GM21529 (cell line): ENCODE measurements around the gene ANKRD36.
"Not testable (repeated sequence)": the region's sequence is repeated elsewhere in the genome, so short reads cannot be mapped to it uniquely, and the experiment has no call there.

Experiments used
- ATAC-seq: cut with Tn5 transposase; IDR thresholded peaks from one replicate; pipeline ENCODE4 v1.9.1; 2021; ENCODE audit not compliant: unreplicated experiment

Gene ANKRD36

DNA sequence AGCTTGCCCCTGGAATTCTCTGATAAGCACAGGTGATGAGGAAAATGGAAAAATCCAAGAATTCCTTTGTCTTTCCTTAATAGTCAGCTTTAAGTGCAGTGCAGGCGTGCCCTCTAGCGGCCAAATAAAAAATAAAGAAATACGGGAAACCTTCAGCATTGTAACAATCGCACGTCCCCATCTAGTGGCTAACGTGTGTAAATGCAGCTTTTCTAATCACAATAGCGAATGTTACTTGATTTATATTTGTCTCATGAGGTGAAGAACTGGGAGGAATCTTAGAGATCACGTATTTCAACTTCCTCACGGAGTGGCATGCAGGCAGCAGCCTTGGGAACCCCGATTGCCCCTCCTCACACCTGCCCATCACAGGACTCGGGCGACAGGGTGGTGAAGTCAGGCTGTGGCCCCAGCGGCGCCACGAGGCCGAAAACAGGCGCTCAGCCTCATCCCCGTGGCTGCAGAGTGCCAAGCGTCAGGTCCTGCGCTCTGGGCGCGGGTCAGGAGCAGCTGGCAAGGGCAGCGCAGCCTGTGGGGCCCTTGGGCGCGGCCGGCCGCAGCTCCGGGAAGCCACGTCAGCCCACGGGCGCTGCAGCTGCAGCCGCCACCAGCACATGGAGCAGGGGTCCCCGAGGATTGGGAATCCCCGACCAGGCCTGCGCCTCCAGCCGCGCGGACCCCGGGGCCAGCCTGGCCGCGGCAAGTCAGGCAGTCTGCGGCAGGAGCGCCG lies 468 bp upstream of the ANKRD36 start:
- ATAC-seq, result not testable (repeated sequence)

DNA sequence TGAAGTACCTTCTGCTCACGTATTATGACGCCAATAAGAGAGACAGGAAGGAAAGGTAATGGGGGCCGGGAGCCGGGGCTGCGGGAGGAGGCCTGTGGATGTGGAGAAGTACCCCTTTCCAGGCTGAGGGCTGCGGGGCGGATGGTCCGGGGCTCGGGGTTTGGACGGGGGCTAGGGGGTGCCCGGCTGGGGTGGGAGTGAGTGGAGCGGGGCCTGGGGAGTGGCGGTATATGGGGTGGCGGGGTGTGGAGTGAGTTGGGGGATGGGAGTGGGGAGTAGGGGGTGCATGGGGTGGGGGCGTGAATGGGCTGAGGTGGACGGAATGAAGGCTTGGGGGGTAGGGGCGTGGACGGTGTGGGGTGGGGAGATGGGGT lies 916 bp downstream of the ANKRD36 start:
- ATAC-seq, result peak; percentile 17

DNA sequence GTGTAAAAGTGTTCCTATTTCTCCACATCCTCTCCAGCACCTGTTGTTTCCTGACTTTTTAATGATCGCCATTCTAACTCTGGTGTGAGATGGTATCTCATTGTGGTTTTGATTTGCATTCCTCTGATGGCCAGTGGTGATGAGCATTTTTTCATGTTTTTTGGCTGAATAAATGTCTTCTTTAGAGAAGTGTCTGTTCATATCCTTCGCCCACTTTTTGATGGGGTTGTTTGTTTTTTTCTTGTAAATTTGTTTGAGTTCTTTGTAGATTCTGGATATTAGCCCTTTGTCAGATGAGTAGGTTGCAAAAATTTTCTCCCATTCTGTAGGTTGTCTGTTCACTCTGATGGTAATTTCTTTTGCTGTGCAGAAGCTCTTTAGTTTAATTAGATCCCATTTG lies 16.1 kb downstream of the ANKRD36 start:
- ATAC-seq, result not testable (repeated sequence)

DNA sequence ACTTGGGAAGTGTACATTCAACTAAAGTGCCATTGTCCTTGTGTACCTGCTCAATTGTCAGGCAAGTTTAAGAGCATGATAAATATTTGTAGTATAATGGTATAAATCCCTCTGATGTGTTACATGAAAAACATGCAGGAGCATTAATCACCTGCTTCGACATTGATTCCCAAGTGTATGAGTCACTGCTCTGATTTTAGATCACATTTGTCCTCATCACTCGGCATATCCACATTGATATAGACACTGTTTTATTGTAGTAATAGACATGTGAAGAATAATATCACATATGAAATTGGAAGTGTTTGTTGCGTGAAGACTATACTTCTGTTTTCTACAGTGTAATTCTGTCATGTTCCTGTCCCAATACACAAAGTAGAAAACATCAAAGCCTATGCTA lies 31.1 kb downstream of the ANKRD36 start:
- ATAC-seq, result not testable (repeated sequence)

DNA sequence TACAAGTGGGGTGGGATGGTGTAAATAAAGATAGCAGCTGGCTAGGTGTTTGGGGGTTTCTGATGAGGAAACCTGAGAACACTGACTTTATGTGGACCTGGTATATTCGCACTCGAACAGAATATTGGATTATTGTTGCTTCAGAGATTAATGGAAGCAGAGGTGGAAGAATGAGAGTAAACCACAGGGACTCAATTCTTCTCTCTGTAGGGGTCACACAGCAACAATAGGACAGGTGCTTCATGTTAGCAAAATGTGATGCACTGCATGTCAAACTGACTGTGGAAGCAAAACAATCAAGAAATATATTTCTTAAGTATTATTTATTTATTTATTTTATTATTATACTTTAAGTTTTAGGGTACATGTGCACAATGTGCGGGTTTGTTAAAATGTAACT lies 53.6 kb downstream of the ANKRD36 start:
- ATAC-seq, result not testable (repeated sequence)

DNA sequence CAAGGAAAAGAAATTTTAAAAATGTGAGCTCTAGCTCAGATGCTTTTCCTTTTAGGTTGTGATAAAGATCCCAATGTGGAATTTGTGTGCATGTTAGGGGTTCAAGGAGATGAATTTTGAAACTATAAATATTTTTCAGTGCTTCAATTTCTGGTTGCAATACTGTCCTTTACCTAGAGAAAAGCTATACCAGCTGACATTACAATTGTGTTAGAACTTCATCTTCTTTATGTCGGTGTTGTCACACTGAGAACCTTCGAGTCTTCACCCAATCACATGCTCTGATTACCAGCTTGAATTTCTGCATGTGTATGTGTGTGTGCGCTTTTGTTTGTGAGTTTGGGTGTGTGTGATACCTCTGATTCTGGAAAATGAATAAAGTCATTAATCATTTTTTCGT lies 55.0 kb downstream of the ANKRD36 start:
- ATAC-seq, result not testable (repeated sequence)

DNA sequence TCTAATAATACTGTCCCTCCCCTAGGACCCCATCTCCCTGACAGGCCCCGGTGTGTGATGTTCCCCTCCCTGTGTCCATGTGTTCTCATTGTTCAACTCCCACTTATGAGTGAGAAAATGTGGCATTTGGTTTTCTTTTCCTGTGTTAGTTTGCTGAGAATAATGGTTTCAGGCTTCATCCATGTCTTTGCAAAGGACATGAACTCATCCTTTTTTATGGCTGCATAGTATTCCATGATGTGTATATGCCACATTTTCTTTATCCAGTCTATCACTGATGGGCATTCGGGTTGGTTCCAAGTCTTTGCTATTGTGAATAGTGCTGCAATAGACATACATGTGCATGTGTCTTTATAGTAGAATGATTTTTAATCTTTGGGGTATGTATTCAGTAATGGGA lies 55.6 kb downstream of the ANKRD36 start:
- ATAC-seq, result not testable (repeated sequence)

DNA sequence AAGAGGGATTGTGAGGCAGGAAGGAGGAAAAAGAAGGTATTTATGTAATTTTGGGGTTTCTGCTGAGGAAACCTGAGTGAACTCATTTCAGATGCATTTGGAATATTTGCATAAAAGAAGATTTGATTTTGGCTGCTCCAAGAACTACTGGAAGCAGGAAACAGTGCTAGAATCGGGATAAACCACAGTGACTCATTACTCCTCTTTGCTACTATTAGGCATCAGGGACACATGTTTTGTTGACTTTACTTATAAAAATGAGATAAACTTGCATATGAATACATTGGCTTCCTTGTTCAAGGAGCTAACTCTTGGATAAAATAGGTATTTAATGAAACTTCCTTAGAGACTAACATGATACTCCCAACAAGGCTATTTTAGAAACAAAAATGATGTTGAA lies 67.4 kb downstream of the ANKRD36 start:
- not testable (repeated sequence) for ATAC-seq

DNA sequence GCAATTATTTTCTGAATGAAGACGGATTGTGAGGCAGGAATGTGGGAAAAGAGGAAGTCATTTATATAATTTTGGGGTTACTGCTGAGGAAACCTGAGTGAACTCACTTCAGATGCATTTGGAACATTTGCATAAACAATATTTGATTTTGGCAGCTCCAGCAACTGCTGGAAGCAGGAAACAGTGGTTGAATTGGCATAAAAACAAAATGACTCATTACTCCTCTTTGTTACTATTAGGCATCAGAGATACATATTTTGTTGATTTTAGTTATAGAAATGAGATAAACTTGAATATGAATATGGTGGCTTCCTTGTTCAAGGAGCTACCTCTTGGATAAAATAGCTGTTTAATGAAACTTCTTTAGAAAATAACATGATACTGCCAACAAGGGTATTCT lies 82.4 kb downstream of the ANKRD36 start:
- not testable (repeated sequence) for ATAC-seq

DNA sequence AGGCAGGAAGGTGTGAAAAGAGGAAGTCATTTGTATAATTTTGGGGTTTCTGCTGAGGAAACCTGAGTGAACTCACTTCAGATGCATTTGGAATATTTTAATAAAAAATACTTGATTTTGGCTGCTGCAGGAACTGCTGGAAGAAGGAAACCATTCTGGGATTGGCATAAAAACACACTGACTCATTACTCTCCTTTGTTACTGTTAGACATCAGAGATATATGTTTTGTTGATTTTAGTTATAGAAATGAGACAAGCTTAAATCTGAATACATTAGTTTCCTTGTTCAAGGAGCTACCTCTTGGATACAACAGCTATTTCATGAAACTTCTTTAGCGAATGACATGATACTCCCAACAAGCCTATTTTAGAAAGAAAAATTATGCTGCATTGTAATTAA lies 84.3 kb downstream of the ANKRD36 start:
- ATAC-seq, result not testable (repeated sequence)

GRCh38 chr2:97200887-97201286 lies 87.9 kb downstream of the ANKRD36 start:
- not testable (repeated sequence) for ATAC-seq

DNA sequence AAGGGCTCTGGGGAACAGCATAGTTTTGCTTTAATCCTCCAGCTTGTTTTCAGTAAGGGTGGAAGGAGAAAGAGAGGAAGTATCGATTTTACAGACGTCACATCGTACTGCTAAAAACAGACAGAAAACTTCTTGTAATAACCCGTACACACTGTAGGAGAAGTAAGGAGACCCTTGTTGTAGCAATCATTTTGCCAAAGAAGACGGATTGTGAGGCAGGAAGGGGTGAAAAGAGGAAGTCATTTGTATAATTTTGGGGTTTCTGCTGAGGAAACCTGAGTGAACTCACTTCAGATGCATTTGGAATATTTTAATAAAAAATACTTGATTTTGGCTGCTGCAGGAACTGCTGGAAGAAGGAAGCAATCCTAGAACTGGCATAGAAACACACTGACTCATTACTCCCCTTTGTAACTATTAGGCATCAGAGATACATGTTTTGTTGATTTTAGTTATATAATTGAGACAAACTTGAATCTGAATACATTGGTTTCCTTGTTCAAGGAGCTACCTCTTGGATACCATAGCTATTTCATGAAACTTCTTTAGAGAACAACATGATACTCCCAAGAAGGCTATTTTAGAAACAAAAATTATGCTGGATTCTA lies 89.8 kb downstream of the ANKRD36 start:
- not testable (repeated sequence) for ATAC-seq

- ATAC-seq, result no peak
Observed at GRCh38 chr2:97210325-97210724, 97.4 kb downstream of the ANKRD36 start.

GRCh38 chr2:97215025-97215424 lies 102.1 kb downstream of the ANKRD36 start:
- ATAC-seq, result not testable (repeated sequence)

DNA sequence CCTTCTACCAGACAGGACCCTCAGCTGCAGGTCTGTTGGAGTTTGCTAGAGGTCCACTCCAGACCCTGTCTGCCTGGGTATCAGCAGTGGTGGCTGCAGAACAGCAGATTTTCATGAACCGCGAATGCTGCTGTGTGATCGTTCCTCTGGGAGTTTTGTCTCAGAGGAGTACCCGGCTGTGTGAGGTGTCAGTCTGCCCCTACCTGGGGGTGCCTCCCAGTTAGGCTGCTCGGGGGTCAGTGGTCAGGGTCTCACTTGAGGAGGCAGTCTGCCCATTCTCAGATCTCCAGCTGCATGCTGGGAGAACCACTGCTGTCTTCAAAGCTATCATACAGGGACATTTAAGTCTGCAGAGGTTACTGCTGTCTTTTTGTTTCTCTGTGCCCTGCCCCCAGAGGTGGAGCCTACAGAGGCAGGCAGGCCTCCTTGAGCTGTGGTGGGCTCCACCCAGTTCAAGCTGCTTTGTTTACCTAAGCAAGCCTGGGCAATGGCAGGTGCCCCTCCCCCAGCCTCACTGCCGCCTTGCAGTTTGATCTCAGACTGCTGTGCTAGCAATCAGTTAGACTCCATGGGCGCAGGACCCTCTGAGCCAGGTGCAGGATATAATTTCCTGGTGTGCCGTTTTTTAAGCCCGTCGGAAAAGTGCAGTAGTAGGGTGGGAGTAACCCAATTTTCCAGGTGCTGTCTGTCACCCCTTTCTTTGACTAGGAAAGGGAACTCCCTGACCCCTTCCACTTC lies 118.1 kb downstream of the ANKRD36 start:
- ATAC-seq, result not testable (repeated sequence)

- ATAC-seq, result not testable (repeated sequence)
Observed at GRCh38 chr2:97232981-97233380, 120.0 kb downstream of the ANKRD36 start.

GRCh38 chr2:97233660-97234295 lies 120.8 kb downstream of the ANKRD36 start:
- ATAC-seq, result not testable (repeated sequence)

- ATAC-seq, result not testable (repeated sequence)
Observed at GRCh38 chr2:97261192-97261591, 148.2 kb downstream of the ANKRD36 start.

GRCh38 chr2:97266449-97266848 lies 153.5 kb downstream of the ANKRD36 start:
- ATAC-seq, result not testable (repeated sequence)

DNA sequence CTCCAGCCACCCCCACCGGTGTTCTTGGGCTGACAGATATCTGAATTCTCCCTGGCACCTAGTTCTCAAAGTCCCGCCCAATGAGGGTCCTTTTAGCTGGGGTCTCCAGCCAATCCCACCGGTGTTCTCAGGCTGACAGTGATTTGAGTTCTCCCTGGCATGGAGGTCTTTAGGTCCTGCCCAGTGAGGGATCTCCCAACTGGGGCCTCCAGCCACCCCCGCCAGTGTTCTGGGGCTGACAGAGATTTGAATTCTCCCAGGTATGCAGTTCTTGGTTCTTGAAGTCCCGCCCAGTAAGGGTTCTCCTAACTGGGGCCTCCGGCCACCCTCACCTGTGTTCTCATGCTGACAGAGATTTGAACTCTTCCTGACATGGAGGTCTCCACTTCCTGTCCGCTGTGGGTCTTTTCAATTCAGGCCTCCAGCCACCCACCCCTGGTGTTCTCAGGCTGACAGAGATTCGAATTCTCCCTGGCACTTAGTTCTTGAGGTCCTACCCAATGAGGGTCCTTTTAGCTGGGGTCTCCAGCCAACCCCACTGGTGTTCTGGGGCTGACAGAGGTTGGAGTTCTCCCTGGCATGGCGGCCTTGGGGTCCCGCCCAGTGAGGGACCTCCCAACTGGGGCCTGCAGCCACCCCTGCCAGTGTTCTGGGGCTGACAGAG lies 154.6 kb downstream of the ANKRD36 start:
- ATAC-seq, result no peak

DNA sequence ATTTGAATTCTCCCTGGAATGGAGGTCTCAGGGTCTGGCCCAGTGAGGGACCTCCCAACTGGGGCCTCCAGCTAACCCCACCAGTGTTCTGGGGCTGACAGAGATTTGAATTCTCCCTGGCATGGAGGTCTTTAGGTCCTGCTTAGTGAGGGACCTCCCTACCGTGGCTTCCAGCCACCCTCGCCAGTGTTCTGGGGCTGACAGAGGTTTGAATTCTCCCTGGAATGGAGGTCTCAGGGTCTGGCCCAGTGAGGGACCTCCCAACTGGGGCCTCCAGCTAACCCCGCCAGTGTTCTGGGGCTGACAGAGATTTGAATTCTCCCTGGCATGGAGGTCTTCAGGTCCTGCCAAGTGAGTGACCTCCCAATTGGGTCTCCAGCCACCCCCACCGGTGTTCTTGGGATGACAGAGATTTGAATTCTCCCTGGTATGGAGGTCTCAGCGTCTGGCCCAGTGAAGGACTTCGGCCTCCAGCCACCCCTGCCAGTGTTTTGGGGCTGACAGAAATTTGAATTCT lies 155.2 kb downstream of the ANKRD36 start:
- ATAC-seq, result not testable (repeated sequence)
